Activated T-cell treated with anti-CD3 and anti-CD28 coated beads for 48 hours (primary cell): ENCODE data around the gene CD86.
"Not testable (repeated sequence)": the region's sequence is repeated elsewhere in the genome, so short reads cannot be mapped to it uniquely, and the experiment has no call there.

ENCODE experiments used
- DNase-seq: peaks from one replicate; pipeline ENCODE4 v3.0.0-alpha.2; 2020; ENCODE audit warnings: low read depth

Gene CD86

GRCh38 chr3:122055215-122055614 lies at the start of gene CD86:
Gene CD86, plus strand, starts transcription at chr3:122055362. Its CDS starts 128 bp downstream, at chr3:122055490.
- no peak for DNase-seq

GRCh38 chr3:122006267-122006666 lies 48.9 kb upstream of the CD86 start:
- DNase-seq: no peak

GRCh38 chr3:122008166-122008565 lies 47.0 kb upstream of the CD86 start:
- no peak for DNase-seq

- no peak for DNase-seq
Measured at GRCh38 chr3:122010506-122010905, 44.7 kb upstream of the CD86 start.

- no peak for DNase-seq
Measured at GRCh38 chr3:122011396-122011795, 43.8 kb upstream of the CD86 start.

GRCh38 chr3:122012821-122013220 lies 42.3 kb upstream of the CD86 start:
- no peak for DNase-seq

GRCh38 chr3:122013448-122013925 lies 41.7 kb upstream of the CD86 start:
- no peak for DNase-seq

- DNase-seq: no peak
Measured at GRCh38 chr3:122014741-122015140, 40.4 kb upstream of the CD86 start.

- no peak for DNase-seq
Measured at GRCh38 chr3:122019493-122019892, 35.7 kb upstream of the CD86 start.

- DNase-seq: no peak
Measured at GRCh38 chr3:122021037-122021436, 34.1 kb upstream of the CD86 start.

GRCh38 chr3:122021811-122022401 lies 33.3 kb upstream of the CD86 start, which contains the start of gene ILDR1:
Gene ILDR1, minus strand, starts transcription at chr3:122022247. Its CDS starts 170 bp downstream, at chr3:122022077.
- DNase-seq: peak; percentile 5

- DNase-seq: no peak
Measured at GRCh38 chr3:122023335-122023910, 31.7 kb upstream of the CD86 start.

GRCh38 chr3:122024800-122025199 lies 30.4 kb upstream of the CD86 start:
- no peak for DNase-seq

- DNase-seq: no peak
Measured at GRCh38 chr3:122025296-122025695, 29.9 kb upstream of the CD86 start.

GRCh38 chr3:122030381-122031122 lies 24.6 kb upstream of the CD86 start:
- DNase-seq: no peak

GRCh38 chr3:122031123-122031468 lies 24.1 kb upstream of the CD86 start:
- no peak for DNase-seq

- DNase-seq: no peak
Measured at GRCh38 chr3:122032531-122032930, 22.6 kb upstream of the CD86 start.

GRCh38 chr3:122033023-122033422 lies 22.1 kb upstream of the CD86 start:
- no peak for DNase-seq

GRCh38 chr3:122047296-122047695 lies 7.9 kb upstream of the CD86 start:
- DNase-seq: not testable (repeated sequence)

GRCh38 chr3:122047773-122048172 lies 7.4 kb upstream of the CD86 start:
- not testable (repeated sequence) for DNase-seq

GRCh38 chr3:122052968-122053367 lies 2.2 kb upstream of the CD86 start:
- DNase-seq: no peak

GRCh38 chr3:122057671-122058070 lies 2.5 kb downstream of the CD86 start:
- no peak for DNase-seq

- no peak for DNase-seq
Measured at GRCh38 chr3:122058294-122058693, 3.1 kb downstream of the CD86 start.
